NCI-H82 treated with DMSO at 0.1 percent for 48 hours (cell line): ENCODE results near the gene CALD1.

ENCODE experiments used
- DNase-seq: peaks from one replicate; lab custom pipeline; 2025; ENCODE audit not compliant: unreplicated experiment; lab: John Stamatoyannopoulos, UW

CALD1 gene

DNA sequence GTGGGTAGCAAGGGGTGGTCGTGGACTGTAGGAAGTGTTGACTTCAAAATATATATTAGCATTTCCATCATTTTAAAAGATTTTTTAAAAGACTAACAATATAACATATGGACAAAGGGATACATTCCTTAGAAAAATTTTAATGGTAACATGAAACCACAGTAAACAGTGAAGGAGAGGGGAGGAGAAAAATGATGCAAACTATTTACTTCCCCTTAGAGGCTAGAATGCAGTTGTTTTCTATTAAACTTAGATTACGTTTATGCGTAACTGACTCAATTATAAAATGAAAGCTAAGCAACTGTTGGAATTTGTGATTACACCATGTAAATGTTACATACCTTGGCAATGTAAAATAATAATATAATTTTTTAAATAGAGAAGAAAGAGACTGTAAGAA lies 41.3 kb downstream of the CALD1 start:
- DNase-seq, result no peak

DNA sequence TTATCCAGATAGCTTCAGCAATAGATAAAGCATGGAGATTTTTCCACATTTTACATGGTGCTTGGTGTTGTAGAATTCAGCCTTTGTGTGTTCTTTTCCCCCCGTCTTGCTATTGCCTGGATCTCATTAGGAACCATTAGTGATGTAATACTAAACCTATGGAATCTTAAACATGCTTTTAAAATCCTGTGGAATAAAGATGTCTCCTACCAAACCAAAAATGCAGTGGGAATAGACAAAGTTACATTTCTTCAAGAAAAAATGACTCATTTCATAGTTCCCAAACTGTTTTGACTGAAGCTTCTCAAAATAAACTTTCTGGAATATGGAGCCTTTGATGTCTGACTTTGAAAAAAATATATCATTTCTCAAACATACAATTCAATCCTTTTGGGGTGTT lies 44.0 kb downstream of the CALD1 start:
- no peak for DNase-seq

DNA sequence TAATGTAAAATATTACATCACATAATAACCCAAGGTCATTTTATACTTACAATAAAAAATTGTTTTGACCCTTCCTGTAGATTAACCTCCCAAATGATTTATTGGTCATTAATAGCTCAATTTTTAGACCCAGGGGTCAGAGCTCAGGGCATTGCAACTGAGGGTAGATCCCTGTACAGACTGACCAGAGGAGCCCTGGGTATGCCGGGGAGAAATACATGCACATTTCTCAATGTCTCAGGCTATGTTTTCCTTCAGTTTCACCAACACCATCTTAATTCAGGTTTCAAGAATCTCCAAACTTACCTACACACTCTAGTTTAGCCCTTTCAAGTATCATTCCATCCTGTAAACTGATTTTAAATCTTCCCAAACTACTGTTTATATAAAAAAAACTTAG lies 46.2 kb downstream of the CALD1 start:
- no peak for DNase-seq

DNA sequence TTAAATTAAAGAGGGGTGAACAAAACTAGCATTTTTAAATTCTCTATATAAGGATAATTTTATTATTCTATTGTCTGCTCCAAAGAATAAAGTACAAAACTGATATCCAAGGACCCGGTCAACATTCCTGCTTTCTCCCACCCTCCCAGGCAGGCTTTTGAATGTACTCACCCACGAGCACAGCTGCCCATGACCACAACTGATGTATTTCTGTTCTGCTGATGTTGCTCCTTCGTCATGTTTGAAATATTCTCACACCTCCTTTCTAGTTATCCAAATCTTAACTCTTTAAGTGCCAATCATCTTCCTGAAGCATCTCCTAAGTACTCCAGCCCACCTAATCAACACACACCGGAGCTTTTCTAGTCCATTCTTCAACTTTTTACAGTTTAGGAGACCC lies 46.7 kb downstream of the CALD1 start:
- no peak for DNase-seq

DNA sequence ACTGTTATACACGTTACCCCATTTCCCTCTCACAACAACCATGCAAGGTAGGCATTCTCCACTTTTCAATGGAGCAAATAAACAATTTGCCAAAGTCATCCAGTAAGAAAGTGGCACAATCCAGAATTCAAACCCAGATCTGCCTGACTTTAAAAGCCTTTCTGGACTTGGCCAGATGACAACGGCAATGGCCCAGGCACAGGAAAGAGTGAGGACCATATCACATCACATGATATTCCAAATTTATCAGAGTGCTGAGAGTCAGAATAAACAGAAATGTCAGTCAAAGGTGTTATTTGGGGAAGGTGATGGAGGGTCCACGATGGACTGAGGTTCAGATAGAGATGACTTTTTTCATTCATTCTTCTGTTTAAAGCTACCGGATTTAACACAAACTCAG lies 48.0 kb downstream of the CALD1 start:
- no peak for DNase-seq

DNA sequence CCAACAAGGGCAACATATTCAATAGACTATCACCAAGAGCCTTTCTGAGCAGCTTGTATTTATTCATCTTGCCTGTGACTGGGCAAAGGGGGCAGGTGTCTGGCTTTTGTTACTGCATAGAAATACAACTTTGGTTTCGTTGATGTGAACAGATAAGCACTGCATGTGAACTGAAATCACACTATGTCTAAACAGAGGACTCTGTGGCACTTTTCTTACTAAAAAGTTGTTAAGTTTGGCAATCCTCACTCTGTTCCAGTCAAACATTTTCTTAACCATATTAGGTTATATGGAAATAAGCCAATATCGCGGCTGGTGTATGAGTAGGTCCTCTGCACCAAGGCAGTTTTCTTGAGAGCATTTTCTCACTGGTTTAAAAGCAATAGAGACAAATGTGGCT lies 48.5 kb downstream of the CALD1 start:
- no peak for DNase-seq

DNA sequence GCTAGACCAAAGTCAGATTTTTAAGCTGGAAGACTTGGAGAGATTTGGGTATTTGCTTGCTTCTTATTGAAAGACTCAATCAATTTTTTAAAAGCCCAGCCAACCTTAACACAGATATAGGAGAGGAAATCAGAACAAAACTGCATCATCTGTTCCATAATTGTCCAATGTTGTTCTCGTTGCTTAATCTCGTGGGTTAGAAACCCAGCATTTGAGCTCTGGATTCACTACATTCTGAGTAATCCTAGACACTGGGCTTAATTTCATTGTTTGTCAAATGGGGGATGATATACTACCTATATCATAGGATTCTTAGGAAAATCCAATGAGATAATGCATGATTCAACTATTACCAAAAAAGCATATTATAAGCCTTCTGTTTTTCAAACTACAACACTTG lies 48.9 kb downstream of the CALD1 start:
- no peak for DNase-seq

DNA sequence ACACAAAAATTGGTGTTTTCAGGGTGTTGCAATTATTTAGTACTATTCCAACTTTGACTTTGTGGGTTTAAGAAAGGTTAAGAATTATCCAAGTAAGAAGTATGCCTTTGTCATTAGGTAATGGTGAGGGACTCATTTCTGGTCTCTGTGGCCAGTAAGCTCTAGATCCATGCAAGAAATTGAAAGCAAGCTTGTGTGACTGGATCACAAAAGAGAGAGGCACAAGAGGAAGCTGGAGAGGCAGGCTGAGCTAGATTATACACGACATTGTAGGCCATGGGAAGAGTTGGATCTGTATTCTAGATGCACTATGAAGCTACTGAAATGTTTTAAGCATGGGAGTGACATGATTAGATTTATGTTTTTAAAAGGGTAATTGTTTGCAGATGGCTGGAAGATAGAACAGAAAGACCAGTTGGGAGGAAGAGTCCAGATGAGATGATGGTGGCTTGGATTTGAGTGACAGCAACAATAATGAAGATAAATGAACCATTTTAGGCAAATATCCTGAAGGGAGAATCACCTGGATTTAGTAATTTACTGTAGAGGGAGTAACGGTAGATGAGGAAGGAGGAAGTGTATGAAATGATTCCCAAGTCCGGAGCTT lies 50.0 kb downstream of the CALD1 start:
- DNase-seq, result no peak

DNA sequence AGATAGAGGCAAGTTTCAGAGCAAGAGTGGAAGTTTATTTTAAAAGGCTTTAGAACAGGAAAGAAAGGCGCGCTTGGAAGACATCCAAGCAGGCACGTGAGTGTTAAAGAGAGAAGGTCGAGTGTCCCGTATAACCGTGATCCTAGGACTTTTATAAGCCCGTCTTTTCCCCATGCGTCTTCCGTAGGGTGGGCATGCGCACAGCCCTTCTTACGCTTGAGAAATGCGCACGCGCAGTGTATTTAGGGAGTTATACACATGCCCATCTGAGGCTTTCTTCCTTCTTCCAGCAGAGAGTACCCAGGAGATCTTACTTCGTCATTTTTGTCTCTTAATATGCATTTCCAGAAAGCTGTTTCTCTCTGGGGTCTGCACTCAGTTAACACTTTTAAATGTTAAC lies 52.4 kb downstream of the CALD1 start:
- no peak for DNase-seq

DNA sequence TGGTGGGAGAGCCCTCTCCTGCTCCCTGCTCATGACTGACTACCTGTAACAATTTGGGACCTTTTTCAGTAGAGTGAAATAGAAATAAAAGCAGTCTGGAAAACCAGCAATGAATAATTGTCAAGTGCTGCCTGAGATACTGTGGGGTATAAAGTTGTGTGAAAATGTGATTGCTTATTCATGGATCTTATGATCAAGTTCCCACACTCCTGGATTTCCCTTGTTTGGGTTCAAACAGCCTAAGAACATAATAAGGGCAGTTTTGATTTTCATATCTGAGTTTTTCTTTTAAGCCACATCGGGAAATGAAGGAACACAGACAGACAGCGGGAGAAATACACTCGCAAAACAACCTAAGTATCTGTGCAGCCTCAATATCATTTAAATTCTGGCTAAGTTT lies 52.9 kb downstream of the CALD1 start:
- DNase-seq, result no peak

DNA sequence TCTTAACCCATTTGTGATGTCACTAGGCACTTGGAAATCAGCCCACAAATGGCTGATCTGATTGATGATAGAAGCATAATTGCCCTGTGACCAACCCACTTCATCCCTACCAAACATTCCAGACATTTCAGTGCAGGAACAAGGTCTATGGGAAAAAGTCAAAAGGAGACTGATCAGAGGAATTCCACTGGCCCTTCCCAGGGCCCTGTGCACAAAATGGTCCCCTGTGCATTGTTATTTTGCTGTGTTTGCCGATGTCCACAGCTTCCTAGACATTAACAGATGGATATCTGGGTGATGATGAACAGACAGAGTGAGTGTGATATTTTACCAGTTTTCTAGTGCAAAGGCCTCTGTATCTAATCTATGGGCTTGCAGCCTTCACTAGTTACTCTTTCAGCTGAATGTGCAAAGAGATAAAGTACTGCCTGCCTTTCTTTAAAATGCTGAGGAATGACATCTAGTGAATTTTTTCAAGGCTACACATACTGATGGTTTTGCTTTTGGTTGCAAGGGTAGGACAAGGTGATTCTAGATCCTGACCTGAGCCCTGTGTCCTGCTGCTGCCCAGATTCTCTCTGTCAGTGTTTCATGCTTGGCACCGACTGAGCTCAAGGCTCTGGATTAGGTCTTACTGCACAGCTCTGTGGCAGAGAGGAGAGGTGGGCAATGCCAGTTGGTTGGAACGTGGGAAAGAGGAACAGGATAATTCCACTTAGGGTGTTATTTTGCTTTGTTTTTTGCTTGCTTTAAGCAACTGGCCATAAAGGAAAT lies 55.4 kb downstream of the CALD1 start:
- no peak for DNase-seq

DNA sequence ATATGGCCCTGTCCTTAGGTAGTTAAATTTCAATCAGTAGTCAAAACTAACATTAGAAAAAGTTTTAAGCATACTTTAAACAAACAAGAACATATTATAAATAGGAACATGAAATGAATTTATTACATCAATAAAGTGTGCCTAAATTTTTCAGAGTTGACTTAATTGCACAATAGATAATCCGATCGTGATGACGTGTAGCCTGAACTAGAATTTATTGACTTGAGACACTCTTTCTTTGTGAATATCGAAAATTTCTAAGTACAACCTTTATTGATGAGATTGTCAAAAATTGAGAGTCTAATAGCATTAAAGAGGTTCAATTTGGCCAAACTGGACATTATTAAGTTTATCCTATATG lies 56.0 kb downstream of the CALD1 start:
- DNase-seq, result no peak

DNA sequence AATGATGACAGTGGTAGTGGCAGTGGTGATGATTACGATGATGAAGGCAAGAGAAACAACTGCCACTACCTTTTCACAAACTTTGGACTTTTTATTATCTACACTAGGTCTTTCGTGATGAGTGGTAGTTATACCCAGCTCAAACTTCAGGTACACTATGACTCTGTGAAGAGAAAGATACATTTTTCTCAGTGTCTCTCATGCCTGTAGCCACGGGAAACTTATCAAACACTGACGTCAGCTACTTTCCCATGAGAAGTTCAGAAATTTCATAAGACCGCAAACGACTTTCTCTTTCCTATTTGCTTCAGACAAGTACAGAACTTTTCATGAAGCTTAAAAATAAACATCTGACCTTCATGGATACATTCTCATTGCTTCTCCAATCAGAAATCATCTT lies 57.0 kb downstream of the CALD1 start:
- DNase-seq, result no peak

DNA sequence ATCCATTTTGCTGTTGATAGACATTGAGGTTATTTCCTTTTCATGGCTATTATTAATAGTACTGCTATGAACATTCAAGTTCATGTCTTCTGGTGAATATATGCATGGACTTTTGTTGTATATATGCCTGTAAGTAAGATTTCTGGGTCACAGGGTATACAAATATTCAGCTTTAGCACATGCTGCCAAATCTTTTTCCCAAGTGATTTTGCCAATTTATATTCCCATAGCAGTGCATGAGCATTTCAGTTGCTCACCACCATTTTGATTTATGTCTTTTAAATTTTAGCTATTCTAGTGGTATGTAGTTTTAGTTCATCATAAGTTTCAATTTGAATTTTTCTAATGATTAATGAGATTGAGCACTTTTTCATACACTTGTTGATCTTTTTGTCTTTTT lies 59.9 kb downstream of the CALD1 start:
- DNase-seq, result no peak

DNA sequence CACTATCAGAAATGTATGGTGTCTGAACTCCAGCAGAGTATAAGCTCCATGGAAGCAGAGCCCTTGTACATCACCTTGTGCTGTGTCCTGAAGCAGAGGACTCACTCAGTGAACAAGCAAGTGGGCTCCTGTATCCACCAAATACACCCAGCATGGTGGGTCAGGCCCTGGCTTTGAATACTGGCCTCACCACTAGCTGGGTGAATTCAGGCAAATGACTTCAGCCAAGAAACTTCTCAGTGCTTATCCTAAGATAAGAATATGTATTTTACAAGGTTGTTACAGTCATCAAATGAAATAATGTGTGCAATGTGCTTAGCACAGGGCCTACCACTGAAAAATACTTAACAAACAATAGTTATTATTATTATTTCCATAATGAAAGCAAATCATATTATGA lies 62.6 kb downstream of the CALD1 start:
- no peak for DNase-seq

DNA sequence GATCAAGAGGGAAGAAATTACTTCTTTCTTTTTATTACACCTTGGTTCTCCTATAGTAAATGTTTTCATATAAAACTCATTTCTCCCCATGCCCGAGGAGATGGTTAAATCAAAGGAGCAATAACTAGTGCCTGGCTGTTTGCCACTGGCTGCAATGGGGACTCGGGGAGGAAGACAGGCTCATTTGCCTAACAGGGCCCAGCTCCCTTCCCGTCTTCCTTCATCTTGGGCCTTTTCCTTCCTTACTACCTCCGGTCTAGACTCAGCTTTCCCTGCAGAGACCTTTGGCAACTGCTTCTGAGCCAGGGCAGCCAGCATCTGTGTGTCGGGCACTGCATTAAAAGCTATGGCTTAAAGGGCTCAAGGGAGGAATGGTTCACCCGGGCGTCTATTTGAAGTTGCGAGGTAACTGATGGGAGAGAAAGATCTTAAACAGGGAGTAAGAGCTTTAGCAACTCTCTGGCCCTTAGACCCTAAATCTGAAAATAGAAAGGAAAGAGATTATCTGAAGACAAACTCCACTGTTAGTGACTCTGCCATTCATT lies 63.5 kb downstream of the CALD1 start:
- no peak for DNase-seq

DNA sequence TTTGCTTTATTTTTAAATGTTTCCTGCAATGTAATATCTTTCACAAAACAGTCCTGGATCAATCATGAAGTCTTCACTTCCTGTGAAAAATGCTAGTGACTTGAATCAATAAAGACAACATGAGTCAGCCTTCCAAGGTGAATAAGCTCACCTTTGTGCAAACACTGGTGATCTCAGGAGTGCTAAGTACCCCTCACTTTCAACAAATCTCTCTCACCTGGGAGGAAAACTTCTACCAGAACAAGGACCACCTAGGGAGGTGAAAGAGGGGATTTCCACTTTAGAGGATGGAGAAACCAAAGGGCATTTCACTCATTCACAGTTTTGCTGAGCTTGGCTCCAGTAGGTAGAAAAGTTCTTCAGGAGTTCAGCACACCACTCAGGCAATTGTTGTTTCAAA lies 64.8 kb downstream of the CALD1 start:
- no peak for DNase-seq

DNA sequence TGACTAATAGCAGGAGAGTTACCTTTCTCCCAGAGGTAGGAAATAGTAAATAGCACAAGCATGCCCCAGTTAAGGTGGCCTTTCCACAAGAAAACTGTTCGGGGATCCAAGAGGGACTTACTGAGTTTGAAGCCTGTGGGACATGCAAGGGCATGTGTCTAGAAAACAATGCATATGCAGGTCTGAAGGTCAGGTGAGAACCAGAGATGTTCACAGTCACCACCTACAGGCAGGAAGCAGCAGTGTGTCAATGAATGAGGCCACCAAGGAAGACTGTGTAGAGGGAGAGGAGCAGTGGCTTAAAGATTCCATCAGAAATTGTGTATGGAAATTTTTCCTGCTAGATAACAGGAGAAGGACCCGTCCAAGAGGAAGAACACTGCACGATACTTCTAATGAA lies 66.0 kb downstream of the CALD1 start:
- no peak for DNase-seq

DNA sequence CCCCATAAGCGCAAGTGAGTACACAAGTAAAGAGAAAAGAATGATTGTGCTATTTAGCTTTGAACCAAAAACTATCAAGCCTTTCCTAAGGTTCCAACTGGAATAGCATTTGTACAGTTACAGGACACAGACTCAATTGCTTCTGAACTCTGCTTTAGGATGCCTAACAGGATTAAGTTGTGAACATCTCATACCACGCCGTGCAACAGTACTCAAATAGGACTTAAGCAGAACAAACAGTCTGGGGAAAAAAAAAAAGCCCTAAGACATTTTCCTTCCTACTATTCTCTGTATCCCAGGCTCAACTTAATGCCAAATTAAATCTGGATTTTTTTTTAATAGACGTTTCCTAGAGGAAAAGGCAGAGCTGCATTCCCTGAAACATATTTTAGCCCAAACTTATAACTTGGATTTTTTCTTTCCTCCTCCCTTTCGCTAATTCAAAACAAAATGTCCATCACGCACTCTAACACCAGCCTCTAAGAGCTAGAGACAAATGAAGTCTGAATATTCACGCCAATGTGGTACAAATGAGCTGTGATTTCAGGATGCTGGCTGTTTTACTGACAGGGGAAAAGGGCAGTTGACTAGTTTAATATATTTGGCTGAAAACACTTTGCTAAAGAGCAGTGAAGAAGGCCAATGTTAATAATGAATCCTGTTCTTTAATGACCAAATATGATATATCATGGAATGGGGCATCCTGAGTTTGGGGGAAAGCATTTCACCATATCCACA lies 68.6 kb downstream of the CALD1 start:
- peak; percentile 14 for DNase-seq

DNA sequence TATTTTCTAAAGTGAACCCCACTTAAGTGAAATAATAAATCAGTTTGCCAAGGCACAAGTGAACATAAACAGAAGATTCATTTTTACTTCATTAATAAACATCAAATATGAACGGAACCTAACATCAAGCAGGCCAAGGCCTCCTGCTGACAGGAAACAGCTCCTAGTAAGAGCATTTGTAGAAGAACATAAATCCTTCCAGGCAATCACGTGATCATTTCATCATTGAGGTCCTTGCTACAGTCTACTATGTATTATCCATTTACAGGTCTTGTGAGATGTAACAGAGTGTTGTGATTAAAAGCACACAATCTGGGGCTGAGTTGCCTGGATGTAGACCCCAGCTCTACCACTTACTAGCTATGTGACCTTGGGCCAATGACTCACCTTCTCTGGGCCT lies 70.6 kb downstream of the CALD1 start:
- DNase-seq, result no peak

DNA sequence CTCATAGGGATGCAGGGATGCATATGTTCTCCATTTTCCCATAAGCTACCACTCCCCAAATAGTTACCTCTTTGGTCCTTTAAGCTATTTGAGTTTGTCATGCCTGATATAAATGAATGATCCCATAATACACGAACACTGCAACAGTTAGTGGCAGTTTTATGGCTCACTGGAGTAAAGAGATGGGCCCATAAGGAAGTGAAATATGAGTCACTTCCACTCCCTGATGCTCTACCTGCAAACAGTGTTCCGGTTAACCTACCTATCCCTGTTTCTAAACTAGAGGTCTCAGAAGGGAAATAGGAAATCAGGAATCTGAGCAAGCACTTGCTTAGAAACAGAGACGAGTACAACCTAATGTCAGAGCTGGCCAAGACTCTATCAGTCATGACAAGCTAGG lies 71.7 kb downstream of the CALD1 start:
- no peak for DNase-seq

DNA sequence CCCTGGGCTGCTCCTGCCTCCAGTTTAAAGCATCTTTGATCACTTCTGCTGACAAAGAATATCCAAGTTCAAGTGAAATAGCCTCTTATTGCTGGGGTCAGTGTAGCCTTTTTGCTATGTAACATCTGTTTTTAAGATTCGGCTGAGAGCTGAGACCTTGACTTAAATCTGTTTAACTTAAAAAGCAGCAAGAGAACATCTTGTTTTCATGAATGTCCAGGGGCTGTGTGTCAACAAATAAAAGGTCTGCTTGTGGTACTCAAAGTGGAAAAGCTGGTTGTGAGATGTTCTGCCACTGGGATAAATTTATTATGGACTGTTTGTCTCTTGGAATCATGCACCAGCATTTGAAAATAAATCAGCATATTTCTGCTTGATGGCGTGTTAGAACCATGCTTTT lies 73.2 kb downstream of the CALD1 start:
- DNase-seq, result no peak
